HG03575 (cell line): ENCODE measurements around the gene PKNOX2.

Source experiments
- ATAC-seq: cut with Tn5 transposase; IDR thresholded peaks from one replicate; pipeline ENCODE4 v1.9.1; 2021; ENCODE audit not compliant: unreplicated experiment, insufficient number of reproducible peaks, low FRiP score; ENCODE audit errors: extremely low read depth

Gene PKNOX2

GRCh38 chr11:125272092-125272491 is 107.5 kb downstream of the PKNOX2 start:
- ATAC-seq: no peak

GRCh38 chr11:125272821-125273220 is 108.3 kb downstream of the PKNOX2 start:
- no peak for ATAC-seq

DNA sequence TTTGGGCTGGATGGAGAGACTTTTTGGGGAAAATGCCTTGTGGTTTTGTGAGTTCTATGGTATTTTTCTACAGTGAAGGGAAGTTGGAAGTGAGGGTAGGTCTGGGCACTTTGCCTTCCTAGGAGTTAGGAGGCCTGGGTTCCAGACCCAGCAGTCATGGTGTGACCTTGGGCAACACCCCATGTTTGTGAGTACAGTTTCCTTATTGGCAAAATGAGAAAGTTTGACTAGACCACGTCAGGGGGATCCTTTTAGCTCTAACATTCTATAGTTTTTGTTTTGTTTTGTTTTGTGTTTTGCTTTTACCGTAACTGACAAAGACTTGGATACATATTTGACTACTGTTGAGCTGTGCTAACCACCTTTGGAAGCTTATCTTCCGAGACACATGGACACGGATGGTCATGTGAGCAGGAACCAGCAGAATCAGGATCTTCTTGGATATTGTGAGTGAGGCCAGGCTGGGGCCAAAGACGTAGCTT is 109.0 kb downstream of the PKNOX2 start:
- ATAC-seq: no peak

GRCh38 chr11:125274309-125274708 is 109.8 kb downstream of the PKNOX2 start:
- no peak for ATAC-seq

DNA sequence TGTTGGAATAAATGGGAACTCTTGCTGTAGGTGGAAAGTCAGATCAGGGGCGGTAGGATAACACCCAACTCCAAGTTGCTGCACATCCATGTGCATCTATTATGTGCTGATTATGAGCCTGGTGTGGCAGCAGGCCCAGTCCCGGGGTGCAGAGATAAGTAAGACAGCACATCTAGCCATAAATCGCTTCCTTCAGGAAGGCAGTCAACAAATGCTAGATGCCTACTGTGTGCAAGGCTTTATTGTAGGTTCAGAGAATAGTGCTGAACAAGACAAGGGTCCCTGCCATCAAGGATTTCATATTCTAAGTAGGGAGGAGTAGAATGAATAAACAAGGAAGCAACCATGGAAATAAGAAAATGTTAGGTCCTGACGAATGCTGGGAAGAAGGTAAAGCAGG is 110.2 kb downstream of the PKNOX2 start:
- no peak for ATAC-seq

GRCh38 chr11:125275905-125276618 is 111.5 kb downstream of the PKNOX2 start:
- no peak for ATAC-seq

DNA sequence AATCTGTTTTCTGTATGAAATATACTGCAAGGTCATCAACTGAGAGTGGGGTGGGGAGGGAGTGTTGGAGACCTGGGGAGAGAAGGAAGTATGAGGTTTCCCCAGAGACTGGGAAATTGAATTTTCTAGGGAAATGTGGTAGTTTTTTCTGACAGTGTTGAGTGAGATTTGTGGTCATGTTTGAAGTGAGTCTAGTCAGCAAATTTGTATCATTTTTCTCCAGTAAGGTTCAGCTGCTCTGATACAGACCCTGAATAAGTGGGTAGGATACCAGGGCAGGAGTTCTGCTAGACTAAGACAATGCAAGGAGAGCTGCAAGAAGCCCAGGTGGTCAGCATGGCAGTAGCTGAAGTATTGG is 112.0 kb downstream of the PKNOX2 start:
- ATAC-seq: no peak

DNA sequence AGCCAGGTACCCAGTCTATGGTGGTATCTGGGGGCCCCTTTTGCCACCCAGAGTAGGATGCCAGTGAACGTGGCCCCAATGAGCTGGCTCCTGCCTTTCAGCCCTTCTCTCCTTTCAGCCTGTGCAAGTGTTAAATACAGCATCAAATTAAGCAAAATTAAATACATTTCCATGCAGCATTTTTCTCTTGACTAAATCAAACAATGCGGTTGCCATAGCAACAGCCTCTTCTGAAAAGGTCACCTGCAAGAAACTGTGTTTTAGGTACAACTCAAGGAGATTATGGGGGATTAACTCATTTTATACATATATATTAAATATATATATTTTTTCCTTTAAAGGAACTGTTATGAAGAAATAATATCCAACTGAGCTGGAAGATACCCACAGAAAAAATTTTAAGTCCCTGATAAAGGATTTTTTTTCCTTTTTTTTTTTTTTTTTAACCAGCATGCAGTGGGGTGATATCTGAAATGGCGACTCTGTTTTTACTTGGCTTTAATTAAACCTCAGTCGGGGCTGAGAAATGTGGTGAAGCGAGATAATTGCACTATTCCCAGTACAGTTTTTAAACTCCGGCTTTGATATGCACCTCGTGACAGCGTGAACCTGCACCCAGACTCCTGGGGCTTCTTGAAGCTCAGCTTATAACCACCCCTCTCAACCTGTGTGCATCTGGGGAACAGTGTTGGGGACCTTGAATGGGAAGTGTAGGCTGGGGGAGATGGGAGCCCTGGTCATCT is 115.3 kb downstream of the PKNOX2 start:
- ATAC-seq: no peak

DNA sequence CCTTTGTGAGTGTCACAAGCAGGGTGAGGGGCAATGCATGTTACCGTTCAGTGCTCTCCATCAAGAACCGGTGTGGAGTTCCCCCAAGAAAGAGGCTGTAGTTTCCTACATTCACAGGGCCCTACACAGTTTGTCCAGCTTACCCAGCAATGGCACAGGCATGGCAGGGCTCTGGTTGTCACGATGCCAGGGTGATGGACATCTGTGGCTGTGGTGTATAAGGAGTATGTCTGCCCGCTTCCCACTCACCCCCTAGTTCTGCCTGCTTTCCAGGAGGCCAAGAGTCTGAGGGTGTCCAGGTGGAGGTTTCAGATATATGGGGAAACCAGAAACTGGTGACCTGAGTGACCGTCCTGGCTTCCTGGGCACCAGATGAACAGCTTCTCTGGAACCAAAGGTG is 116.1 kb downstream of the PKNOX2 start:
- no peak for ATAC-seq

DNA sequence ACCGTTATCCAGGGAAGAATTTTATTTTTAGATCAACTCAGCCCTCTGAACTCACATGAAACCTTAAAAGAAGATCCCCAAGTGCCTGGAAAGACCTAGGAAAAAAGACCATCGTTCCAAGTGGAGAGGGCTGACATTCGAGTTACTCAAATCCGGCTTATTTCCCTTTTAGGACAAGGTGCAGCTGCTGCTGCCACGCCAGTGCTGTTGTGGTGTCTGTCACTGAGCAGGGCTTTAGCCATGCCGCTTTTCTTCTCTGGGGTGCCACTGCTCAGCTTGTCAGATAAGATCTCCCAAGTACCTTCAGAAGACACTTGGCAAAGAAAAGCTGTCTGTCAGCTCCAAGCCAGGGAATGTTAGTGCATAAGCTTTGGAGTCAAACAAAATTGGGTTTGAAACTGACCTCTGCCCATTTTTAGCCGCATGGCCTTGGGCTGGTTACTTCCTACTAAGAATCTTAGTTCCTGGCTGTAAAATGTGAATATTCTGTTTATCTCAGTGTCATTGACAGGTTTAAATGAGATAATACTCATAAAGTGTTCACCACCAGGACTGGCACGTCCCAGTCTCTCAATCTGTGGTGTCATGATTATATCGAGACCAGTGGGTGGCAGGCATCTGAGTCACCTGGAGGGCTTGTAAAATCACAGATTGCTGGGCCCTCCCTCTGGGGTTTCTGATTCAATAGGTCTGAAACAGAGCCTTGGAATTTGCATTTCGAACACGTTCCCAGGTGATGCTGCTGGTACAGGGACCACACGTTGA is 117.5 kb downstream of the PKNOX2 start:
- ATAC-seq: no peak

DNA sequence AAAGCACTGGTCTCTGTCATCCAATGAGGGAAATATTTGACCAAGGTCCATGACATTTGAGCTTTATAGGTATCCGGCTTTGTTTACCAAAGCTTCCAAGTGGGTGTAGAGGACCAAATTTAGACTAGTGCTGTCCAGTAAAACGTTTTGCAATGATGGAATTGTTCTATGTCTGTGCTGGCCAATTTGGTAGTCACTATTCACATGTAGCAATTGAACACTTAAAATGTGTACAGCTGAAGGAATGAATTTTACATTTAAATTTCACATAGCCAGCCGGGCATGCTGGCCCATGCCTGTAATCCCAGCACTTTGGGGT is 118.0 kb downstream of the PKNOX2 start:
- ATAC-seq: no peak

GRCh38 chr11:125284245-125284850 is 119.8 kb downstream of the PKNOX2 start:
- no peak for ATAC-seq

- ATAC-seq: no peak
Observed at GRCh38 chr11:125285844-125286243, 121.3 kb downstream of the PKNOX2 start.

DNA sequence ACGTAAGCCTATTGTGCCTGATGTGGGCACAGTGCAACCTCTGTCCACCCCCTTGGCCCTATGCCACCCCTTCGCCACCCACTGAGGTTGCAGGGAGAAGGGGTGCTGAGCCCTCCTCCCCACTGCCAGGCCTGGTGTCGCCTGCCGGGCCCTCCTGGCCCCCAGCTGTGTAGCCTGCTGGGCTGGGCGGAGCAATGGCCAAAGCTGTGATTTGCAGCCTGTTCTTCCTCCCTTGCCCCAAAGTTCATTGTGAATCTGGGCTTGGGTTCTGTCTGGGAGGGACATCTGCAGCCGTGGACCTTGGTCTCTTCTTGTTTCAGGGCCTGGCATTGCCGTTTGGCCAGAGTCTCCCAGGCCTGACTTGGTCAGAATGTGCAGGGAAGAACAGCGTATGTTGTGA is 121.9 kb downstream of the PKNOX2 start:
- ATAC-seq: no peak

DNA sequence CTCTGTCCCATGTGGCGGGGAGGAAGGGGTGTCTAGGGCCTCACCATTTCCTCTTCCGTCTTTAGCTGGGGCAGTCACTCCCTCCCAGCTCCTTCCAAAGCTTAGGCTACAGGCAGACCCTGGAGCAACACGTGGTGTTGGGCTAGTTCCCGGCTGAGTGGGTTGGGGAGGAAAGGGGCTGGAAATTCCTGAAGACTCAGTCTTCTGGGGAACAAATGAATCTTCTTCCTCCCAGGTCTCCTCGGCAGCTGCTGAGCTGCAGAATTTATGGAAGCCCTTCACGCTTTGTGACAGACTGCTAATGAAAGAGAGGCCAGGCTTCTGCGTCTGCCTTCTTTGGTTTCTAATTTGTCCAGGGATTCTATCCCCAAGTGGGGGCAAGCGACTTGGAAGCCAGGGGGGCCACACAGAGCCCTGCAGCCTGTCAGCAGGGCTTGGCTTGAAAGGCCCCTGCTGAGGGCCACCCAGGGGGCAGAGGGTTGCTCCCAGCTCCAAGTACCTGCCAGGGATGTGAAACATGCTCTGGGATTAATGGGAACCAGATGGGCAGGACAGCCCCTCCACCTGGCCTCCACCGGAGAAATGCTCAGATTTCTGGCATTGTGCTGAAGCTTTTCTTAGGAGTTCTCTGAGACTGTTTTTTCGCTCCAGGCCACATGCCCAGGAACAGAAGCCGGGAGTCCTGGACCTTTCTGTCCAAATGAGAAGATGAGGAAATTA is 123.1 kb downstream of the PKNOX2 start:
- no peak for ATAC-seq

DNA sequence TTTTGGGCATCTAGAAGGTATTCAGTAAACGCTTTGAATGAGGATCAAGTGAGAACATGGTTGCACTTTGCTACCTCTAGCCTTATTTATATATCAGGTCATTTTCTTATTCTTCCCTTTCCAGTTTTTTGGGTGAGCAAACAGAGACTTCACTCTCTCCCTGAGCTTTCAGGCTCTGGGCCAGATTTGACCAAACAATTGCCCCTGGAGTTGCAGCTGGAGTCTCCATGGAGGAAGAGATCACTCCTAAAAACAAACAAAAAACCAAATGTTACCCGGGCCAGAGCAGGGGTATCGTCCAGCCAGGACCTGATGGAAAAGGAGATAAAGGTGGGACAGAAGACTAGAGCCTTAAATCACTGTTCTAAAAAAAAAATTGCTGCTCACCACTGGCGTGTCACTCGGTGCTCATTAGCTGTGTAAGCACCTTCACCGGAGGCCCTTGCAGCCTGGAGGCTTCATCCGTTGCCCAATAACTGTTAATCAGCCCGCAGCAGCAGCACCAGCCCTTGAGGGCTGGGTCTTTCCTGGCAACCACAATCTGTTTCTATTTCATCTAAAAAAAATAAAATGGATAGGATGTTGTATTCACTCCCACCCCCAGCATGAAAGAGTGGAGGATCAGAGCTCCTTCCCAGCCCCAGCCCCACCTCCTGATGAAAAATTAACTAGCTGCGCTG is 125.0 kb downstream of the PKNOX2 start:
- ATAC-seq: no peak

- ATAC-seq: no peak
Observed at GRCh38 chr11:125290263-125290662, 125.7 kb downstream of the PKNOX2 start.

DNA sequence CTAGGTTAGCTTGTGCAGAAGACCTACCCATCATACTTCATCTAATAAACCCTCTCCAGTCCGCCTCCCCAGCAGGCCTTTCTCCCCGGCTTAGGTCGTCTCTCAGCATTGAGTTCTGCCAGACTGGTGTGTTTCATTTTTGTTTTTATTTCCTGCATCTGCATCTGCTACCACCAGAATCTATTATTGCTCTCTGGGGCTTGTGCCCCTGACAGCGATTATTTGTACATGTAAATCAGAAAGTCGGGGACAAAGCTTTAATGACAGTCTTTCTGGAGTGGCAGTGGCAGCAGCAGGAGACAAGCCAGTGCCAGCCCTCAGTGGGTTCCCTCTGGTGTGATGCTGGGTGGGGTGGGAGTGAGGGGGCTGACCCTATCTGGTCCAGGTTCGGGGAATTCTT is 127.5 kb downstream of the PKNOX2 start:
- no peak for ATAC-seq

DNA sequence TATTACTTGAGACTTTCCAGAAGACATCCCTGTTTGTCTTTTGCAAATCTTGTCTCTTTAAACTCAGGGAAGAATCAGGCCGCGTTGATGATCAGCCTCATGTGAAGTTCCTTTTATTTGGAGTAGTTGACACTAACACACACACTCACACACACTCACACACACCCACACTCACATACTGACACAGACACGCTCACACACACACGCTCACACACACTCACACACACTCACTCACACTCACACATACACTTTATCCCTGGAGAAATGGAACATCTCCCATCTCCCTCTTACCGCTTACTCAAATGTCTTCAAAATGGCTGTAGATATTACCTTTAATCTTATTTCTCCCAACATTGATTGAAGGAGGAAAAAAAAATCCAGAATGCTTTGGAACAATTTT is 129.0 kb downstream of the PKNOX2 start:
- no peak for ATAC-seq
